ENCODE results near the gene CYP2U1. TPM values are rescaled to one million over a fixed set of nuclear protein-coding genes. Genes with fewer than 3 reads are reported as not detected.

The CYP2U1 gene
- total RNA-seq, 1 experiment from 2014 or later = 4.1 TPM

DNA sequence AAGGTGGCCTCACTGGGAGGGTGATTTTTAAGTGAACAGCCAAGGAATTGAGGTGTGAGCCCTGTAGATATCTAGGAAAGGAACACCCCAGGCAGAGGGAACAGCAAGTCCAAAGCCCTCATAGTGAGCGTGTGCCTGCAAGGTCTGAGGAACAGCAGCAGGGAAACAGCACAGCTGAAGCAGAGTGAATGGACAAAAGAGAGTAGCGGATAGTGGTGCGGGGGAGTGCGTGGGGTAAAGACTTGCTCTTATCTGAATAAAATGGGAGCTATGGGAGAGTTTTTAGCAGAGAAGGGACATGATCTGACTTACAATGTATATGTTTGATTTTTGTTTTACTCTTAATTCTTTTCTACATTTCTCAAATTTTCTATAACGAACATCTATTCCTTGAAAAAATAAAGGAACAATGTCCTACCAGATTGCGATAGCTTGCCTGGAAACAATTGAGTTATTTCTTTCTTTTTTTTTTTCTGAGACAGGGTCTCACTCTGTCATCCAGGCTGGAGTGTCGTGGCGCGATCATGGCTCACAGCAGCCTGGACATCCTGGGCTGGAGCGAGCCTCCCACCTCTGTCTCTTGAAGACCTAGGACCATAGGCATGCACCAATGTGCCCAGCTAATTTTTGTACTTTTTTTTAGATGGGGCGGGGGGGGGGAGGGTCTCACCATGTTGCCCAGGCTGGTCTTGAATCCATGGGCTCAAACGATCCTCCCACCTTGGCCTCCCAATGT lies 38.9 kb downstream of the CYP2U1 start:
- BruUV-seq (replicated peaks) = no TSS peak
- no peak for TF ChIP-seq EZH2phosphoT487 (IDR thresholded peaks at IDR 0.05; ENCODE audit: borderline replicate concordance, low read length)
- Histone ChIP-seq H3K79me2 (ENCODE audit: low read length) (no peaks in the 10 kb centered on the region), H3K4me2 (ENCODE audit: low read length) (no peak overlapping the region), H3K9ac (ENCODE audit: low read length) (no peak overlapping the region), H3K27me3 (ENCODE audit: low read length) (no peaks in the 10 kb centered on the region), H3K4me1 (ENCODE audit: insufficient read depth, low read length) (no peaks in the 10 kb centered on the region), H3K36me3 (ENCODE audit: low read depth, low read length) (no peaks in the 10 kb centered on the region), H2AFZ (ENCODE audit: low read length) (no peak overlapping the region), H3F3A (ENCODE audit: low read length, unreplicated experiment) (no peaks in the 10 kb centered on the region), H3K27ac (ENCODE audit: low read length) (no peak overlapping the region), H4K20me1 (ENCODE audit: low read length) (no peaks in the 10 kb centered on the region), H3K9me3 (ENCODE audit: low read length) (no peaks in the 10 kb centered on the region), H3K9me2 (replicated peaks; ENCODE audit: low read length) (no peaks in the 10 kb centered on the region), H3K4me3 (ENCODE audit: low read length) (no peak overlapping the region)
- DNase-seq (no peak), ATAC-seq (no peak)
- POLR2A ChIA-PET (ENCODE audit: unreplicated experiment) = no interaction called here
- intact Hi-C loops (cut with micrococcal nuclease) = no loop called here
- CTCF ChIA-PET = no interaction called here

DNA sequence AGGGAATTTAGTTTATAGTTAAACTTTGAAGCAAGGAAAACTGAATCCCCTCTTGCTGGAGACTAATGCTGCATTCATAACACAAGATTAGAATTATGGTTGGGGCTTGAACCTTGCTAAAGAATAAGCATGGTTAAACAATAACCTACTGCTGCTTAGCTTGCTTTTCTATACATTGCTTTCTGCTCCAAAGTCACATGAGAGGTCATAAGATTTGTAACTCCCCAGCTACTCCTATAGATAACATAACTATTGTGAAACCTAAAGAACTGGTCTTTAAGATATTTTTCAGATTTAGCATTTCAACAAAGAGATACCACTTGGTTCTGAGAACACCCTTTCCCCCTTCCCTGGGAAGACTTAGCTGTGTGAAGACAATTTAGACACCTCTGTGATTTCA lies 41.3 kb downstream of the CYP2U1 start:
- no TSS peak for BruUV-seq (replicated peaks)
- no peak overlapping the region for H2AFZ ChIP-seq (ENCODE audit: low read length)
- H3K9ac ChIP-seq (ENCODE audit: low read length) = no peak overlapping the region
- CTCF ChIA-PET = no interaction called here
- intact Hi-C loops (cut with micrococcal nuclease) = no loop called here
- no peaks in the 10 kb centered on the region for H3F3A ChIP-seq (ENCODE audit: low read length, unreplicated experiment)
- H3K4me2 ChIP-seq (ENCODE audit: low read length) = no peak overlapping the region
- no peak overlapping the region for H3K27ac ChIP-seq (ENCODE audit: low read length)
- H3K79me2 ChIP-seq (ENCODE audit: low read length) = no peaks in the 10 kb centered on the region
- H3K4me1 ChIP-seq (ENCODE audit: insufficient read depth, low read length) = no peaks in the 10 kb centered on the region
- no peak for ATAC-seq
- no peaks in the 10 kb centered on the region for H4K20me1 ChIP-seq (ENCODE audit: low read length)
- no peaks in the 10 kb centered on the region for H3K36me3 ChIP-seq (ENCODE audit: low read depth, low read length)
- POLR2A ChIA-PET (ENCODE audit: unreplicated experiment) = no interaction called here
- no peak for DNase-seq
- H3K27me3 ChIP-seq (ENCODE audit: low read length) = no peaks in the 10 kb centered on the region
- TF ChIP-seq EZH2 (IDR thresholded peaks at IDR 0.05; ENCODE audit: low read length, unreplicated experiment) (no peak), EZH2phosphoT487 (IDR thresholded peaks at IDR 0.05; ENCODE audit: borderline replicate concordance, low read length) (no peak)
- TF ChIP-seq, protein P1, sequence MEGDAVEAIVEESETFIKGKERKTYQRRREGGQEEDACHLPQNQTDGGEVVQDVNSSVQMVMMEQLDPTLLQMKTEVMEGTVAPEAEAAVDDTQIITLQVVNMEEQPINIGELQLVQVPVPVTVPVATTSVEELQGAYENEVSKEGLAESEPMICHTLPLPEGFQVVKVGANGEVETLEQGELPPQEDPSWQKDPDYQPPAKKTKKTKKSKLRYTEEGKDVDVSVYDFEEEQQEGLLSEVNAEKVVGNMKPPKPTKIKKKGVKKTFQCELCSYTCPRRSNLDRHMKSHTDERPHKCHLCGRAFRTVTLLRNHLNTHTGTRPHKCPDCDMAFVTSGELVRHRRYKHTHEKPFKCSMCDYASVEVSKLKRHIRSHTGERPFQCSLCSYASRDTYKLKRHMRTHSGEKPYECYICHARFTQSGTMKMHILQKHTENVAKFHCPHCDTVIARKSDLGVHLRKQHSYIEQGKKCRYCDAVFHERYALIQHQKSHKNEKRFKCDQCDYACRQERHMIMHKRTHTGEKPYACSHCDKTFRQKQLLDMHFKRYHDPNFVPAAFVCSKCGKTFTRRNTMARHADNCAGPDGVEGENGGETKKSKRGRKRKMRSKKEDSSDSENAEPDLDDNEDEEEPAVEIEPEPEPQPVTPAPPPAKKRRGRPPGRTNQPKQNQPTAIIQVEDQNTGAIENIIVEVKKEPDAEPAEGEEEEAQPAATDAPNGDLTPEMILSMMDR (conservative IDR thresholded peaks at IDR 0.05; ENCODE audit: low read depth, low read length) = no peak
- no peaks in the 10 kb centered on the region for H3K9me3 ChIP-seq (ENCODE audit: low read length)
- H3K4me3 ChIP-seq (ENCODE audit: low read length) = no peak overlapping the region
- no peaks in the 10 kb centered on the region for H3K9me2 ChIP-seq (replicated peaks; ENCODE audit: low read length)

DNA sequence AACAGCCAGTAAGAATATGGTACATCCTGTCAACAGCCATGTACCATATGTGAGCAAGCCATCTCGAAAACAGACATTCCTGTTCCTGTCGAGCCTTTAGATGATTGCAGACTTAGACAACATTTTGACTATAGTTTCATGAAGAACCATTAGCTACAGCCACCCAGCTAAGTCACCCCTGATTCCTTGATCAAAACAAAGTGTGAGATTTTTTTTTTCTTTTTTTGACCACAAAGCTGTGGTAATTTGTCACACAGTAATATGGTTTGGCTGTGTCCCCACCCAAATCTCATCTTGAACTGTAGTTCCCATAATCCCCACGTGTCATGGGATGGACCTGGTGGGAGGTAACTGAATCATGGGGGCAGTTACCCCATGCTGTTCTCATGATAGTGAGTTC lies 43.2 kb downstream of the CYP2U1 start:
- POLR2A ChIA-PET (ENCODE audit: unreplicated experiment) = no interaction called here
- H3K4me1 ChIP-seq (ENCODE audit: insufficient read depth, low read length) = no peaks in the 10 kb centered on the region
- H3F3A ChIP-seq (ENCODE audit: low read length, unreplicated experiment) = no peaks in the 10 kb centered on the region
- H3K9me2 ChIP-seq (replicated peaks; ENCODE audit: low read length) = no peaks in the 10 kb centered on the region
- no peak overlapping the region for H3K4me2 ChIP-seq (ENCODE audit: low read length)
- DNase-seq = no peak
- H3K4me3 ChIP-seq (ENCODE audit: low read length) = no peak overlapping the region
- H3K36me3 ChIP-seq (ENCODE audit: low read depth, low read length) = no peaks in the 10 kb centered on the region
- TF ChIP-seq EZH2 (IDR thresholded peaks at IDR 0.05; ENCODE audit: low read length, unreplicated experiment) (no peak), EZH2phosphoT487 (IDR thresholded peaks at IDR 0.05; ENCODE audit: borderline replicate concordance, low read length) (no peak)
- TF ChIP-seq, protein P1 (conservative IDR thresholded peaks at IDR 0.05; ENCODE audit: low read depth, low read length) = no peak
- CTCF ChIA-PET = no interaction called here
- H2AFZ ChIP-seq (ENCODE audit: low read length) = no peak overlapping the region
- no peaks in the 10 kb centered on the region for H3K27me3 ChIP-seq (ENCODE audit: low read length)
- H4K20me1 ChIP-seq (ENCODE audit: low read length) = no peaks in the 10 kb centered on the region
- intact Hi-C loops (cut with micrococcal nuclease) = no loop called here
- H3K27ac ChIP-seq (ENCODE audit: low read length) = no peak overlapping the region
- no TSS peak for BruUV-seq (replicated peaks)
- no peak overlapping the region for H3K9ac ChIP-seq (ENCODE audit: low read length)
- H3K9me3 ChIP-seq (ENCODE audit: low read length) = no peaks in the 10 kb centered on the region
- H3K79me2 ChIP-seq (ENCODE audit: low read length) = no peaks in the 10 kb centered on the region
- ATAC-seq = no peak
